Fibroblast of lung (primary cell): ENCODE data around the gene XPR1. TPM values are rescaled to one million over a fixed set of nuclear protein-coding genes. Genes with fewer than 3 reads are reported as not detected.

ENCODE experiments used
- DNase-seq, 2 donors: peaks; one replicate each; pipeline versions ENCODE4 v3.0.0 to v3.0.0-alpha.2; 2010; ENCODE audit warnings: low read depth in 2 of 2
- H2AFZ ChIP-seq: 2 replicates; pipeline ENCODE4 v1.5.1; 2012; ENCODE audit warnings: low read length, control low read depth, inconsistent platforms
- H3K27ac ChIP-seq: 2 replicates; pipeline ENCODE4 v1.5.1; 2011; ENCODE audit warnings: low read length, control low read depth; ENCODE audit not compliant: insufficient read depth
- H3K27me3 ChIP-seq: 2 replicates; pipeline ENCODE4 v1.5.1; 2011; ENCODE audit warnings: mild to moderate bottlenecking, low read length; ENCODE audit not compliant: control insufficient read depth, insufficient read depth
- H3K36me3 ChIP-seq: 2 replicates; pipeline ENCODE4 v1.5.1; 2011; ENCODE audit warnings: low read length; ENCODE audit not compliant: control insufficient read depth, insufficient read depth
- H3K4me1 ChIP-seq: 2 replicates; pipeline ENCODE4 v1.5.1; 2011; ENCODE audit warnings: low read length; ENCODE audit not compliant: control insufficient read depth, insufficient read depth; ENCODE audit errors: extremely low read depth
- H3K4me2 ChIP-seq: 2 replicates; pipeline ENCODE4 v1.5.1; 2011; ENCODE audit warnings: low read length, control low read depth; ENCODE audit not compliant: insufficient read depth; ENCODE audit errors: extremely low read depth
- H3K4me3 ChIP-seq, 4 experiments: fragments of 200-600 bp in 1 of 4; sonication (generic) in 1 of 4; replicated peaks in 1 of 4; 2 replicates each; pipeline ENCODE4 v1.5.1; 2011 to 2016; ENCODE audit warnings: low read length in 4 of 4, low read depth in 3 of 4, mild to moderate bottlenecking in 3 of 4, control low read depth in 2 of 4, inconsistent platforms in 1 of 4, mixed read lengths in 1 of 4; ENCODE audit not compliant: insufficient read depth in 1 of 4; ENCODE audit errors: control extremely low read depth in 1 of 4
- H3K79me2 ChIP-seq: 2 replicates; pipeline ENCODE4 v1.5.1; 2012; ENCODE audit warnings: mild to moderate bottlenecking, low read length, inconsistent platforms; ENCODE audit not compliant: control insufficient read depth, insufficient read depth
- H3K9ac ChIP-seq: 2 replicates; pipeline ENCODE4 v1.5.1; 2011; ENCODE audit warnings: mild to moderate bottlenecking, low read length, control low read depth; ENCODE audit not compliant: insufficient read depth
- H3K9me3 ChIP-seq: 2 replicates; pipeline ENCODE4 v1.5.1; 2012; ENCODE audit warnings: low read depth, low read length; ENCODE audit not compliant: control insufficient read depth, insufficient read depth
- H4K20me1 ChIP-seq: 2 replicates; pipeline ENCODE4 v1.5.1; 2011; ENCODE audit warnings: low read length; ENCODE audit not compliant: control insufficient read depth, insufficient read depth; ENCODE audit errors: extremely low read depth
- CTCF ChIP-seq, 2 donors: IDR thresholded peaks in 1 of 2; conservative IDR thresholded peaks in 1 of 2; 1 replicate in 1 of 2; 2 replicates in 1 of 2; pipeline ENCODE4 v1.5.1; 2011 to 2012; ENCODE audit warnings: low read length in 2 of 2, control low read depth in 1 of 2, inconsistent platforms in 1 of 2, low read depth in 1 of 2, mild to moderate bottlenecking in 1 of 2
- EZH2 ChIP-seq: IDR thresholded peaks from 2 replicates; pipeline ENCODE4 v1.5.1; 2012; ENCODE audit warnings: low read length, control low read depth, mild to moderate bottlenecking; ENCODE audit errors: missing control alignments
- polyA plus RNA-seq, 2 donors: library from polyadenylated mRNA; depleted of rRNA in 1 of 2; stranded (reverse) in 1 of 2; unstranded in 1 of 2; fragments of >200 nt; gene quantifications; 2 replicates each; pipeline ENCODE4 v1.2.1, GENCODE V29; 2011 to 2012; ENCODE audit warnings: missing spikeins in 1 of 2
- total RNA-seq: library from RNA; depleted of rRNA; stranded (reverse); fragments of >200 nt; gene quantifications from 2 replicates; pipeline ENCODE4 v1.2.1, GENCODE V29; 2014

The XPR1 gene
- total and polyA plus RNA-seq, 2 donors (not counting 1 experiment from before 2014, with no cell fraction given) = 18.4 to 31.5 TPM

- Histone ChIP-seq H4K20me1 (no peaks in the 10 kb centered on the region), H3K27ac (no peak overlapping the region), H3K4me2 (peak overlapping the region; percentile 87), H3K27me3 (no peaks in the 10 kb centered on the region), H3K9me3 (no peaks in the 10 kb centered on the region), H2AFZ (no peak overlapping the region), H3K36me3 (no peaks in the 10 kb centered on the region), H3K79me2 (peaks cover 5% of the 10 kb centered on the region), H3K9ac (no peak overlapping the region), H3K4me1 (no peaks in the 10 kb centered on the region), H3K4me3 (peak overlapping the region in 3 of 4 experiments; percentile 78 to 97 (median 88))
- TF ChIP-seq EZH2 (no peak), CTCF (conservative IDR thresholded peaks at IDR 0.05 in 1 of 2, IDR thresholded peaks at IDR 0.05 in 1 of 2; ENCODE audit: low read depth in 1 of 2, low read length in 2 of 2) (no peak)
- peak; percentile 53 to 61 for DNase-seq
Observed at GRCh38 chr1:180633057-180634056, 1.5 kb downstream of the XPR1 start.

- Histone ChIP-seq H3K27ac (no peak overlapping the region), H2AFZ (no peak overlapping the region)
Observed at GRCh38 chr1:180636138-180636537, 4.3 kb downstream of the XPR1 start.

More at GRCh38 chr1:180636138-180636537, 4.3 kb downstream of the XPR1 start:
- Histone ChIP-seq H3K36me3 (no peaks in the 10 kb centered on the region), H3K4me1 (no peaks in the 10 kb centered on the region), H3K9ac (no peak overlapping the region), H3K79me2 (peaks cover 5% of the 10 kb centered on the region), H4K20me1 (no peaks in the 10 kb centered on the region), H3K27me3 (no peaks in the 10 kb centered on the region), H3K9me3 (no peaks in the 10 kb centered on the region), H3K4me3 (no peak overlapping the region), H3K4me2 (no peak overlapping the region)
- DNase-seq = peak in 1 of 2 donors; percentile 46
- TF ChIP-seq EZH2 (no peak), CTCF (conservative IDR thresholded peaks at IDR 0.05 in 1 of 2, IDR thresholded peaks at IDR 0.05 in 1 of 2; ENCODE audit: low read depth in 1 of 2, low read length in 2 of 2) (peak in 1 of 2 donors; percentile 21)
